HG03575 (cell line): ENCODE measurements around the gene ZFP3.
"Not testable (repeated sequence)": the region's sequence is repeated elsewhere in the genome, so short reads cannot be mapped to it uniquely, and the experiment has no call there.

Experiments used
- ATAC-seq: cut with Tn5 transposase; IDR thresholded peaks from one replicate; pipeline ENCODE4 v1.9.1; 2021; ENCODE audit not compliant: unreplicated experiment, insufficient number of reproducible peaks, low FRiP score; ENCODE audit errors: extremely low read depth

The ZFP3 gene

DNA sequence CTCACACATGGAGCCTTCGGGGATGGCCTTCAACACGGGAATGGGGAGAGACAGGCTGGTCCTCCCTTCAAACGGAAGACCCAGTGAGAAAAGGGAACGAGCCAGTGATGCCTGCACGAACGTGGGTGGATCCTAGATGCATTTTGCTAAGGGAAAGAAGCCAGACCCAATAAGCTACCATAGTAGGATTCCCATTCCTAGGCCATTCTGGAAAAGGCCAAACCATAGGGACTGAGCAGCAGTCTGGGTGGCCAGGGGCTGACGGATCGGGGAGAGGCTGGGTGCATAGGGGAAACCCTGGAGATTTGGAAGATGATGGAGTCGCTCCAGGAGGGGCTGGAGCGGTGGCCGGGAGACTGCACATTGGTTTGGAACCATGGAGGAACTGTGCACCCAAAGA lies 56.3 kb downstream of the ZFP3 start:
- not testable (repeated sequence) for ATAC-seq

DNA sequence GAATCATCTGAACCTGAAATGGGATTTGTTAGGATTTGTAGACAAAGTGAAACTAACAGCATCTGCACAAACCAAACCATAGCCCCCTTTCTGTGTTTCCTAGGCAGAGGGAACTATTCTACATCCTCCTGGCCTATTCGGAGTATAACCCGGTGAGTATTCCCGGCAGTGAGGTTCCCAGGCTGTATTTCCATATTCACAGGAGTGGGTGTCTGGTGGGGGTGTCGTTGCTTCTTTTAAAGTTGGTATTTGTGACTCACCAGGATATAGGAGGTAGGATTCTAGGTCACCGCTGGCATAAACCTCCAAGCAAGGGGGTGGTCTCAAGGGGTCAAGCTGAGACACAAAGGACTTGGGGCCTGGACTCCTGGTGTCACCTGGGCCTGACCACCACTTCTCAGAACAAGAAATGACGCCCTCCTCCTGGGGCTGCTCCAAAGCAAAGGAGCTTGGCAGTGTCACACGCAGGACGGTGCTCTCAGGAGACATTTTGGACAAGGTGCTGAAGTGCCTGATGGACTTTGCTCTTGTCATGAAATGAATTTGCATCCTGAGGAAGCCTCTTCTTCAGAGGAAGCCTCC lies 57.0 kb downstream of the ZFP3 start:
- ATAC-seq: not testable (repeated sequence)

DNA sequence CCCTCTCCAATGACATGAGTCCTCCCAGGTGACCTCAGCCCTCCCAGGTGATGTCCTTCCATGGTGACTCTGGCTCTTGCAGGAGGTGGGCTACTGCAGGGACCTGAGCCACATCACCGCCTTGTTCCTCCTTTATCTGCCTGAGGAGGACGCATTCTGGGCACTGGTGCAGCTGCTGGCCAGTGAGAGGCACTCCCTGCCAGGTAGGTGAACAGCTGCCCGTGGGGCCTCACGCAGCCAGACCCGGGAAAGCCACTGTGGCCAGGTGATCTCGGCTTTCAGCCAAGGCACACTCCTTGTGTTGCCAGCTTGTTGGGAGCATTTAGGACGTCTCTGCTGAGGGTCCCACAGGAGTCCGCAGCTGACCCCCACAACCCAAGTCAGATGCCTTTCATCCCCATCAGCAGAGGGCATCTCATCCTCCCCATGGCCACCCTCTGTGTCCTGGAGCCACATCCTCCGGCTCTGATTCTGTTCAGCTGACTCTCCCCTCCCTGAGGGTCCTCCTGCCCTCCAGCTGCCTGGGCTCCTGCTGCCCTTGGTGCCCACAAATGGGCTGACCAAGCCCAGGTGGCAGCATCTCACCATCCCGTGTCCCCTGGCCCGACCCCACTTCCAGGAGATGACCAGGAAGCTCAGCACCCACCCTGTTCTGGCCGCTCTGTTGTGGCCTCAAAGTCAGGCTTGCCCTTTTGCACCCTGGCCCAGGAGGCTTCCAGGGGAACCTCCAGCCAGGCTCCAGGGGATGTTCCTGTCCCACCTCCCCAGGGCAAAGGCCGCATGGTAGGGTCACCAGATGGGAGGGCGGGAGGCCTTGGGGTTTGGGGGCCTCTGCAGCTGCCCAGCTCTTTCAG lies 57.7 kb downstream of the ZFP3 start:
- no peak for ATAC-seq

DNA sequence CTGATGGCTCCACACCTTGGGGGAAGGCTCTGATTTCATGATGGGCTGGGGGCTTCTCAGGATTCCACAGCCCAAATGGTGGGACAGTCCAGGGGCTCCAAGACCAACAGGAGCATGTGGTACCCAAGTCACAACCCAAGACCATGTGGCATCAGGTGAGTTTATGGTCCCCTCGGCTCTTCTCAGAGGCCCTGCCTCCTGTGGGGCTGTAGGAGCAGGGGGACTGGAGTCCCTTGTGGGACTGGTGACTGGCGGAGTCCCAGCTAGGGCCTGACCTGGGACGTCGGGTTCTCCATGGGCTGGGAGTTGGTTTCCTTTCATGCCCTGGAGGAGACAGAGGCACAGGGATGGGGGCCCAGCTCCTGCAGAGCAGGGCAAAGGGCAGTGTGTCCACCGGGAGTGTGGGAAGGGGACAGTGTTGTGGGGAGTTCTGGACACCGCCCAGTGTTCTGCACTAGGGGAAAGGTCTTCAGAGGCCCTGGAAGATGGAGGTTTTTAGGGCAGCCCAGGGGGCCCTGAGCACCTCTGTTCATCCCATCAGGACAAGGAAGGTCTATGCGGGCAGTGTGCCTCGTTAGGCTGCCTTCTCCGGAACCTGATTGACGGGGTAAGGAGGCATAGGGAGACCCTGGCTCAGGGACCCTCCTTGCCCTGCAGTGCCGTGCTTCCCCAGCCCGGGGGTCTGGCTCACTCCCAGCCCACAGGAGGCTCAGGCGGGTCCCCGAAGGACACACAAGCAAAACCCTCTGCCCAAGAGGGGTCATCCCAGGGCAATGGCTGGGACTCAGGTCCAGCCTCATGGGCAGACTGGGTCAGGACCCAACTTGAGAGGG lies 58.5 kb downstream of the ZFP3 start:
- ATAC-seq: not testable (repeated sequence)

DNA sequence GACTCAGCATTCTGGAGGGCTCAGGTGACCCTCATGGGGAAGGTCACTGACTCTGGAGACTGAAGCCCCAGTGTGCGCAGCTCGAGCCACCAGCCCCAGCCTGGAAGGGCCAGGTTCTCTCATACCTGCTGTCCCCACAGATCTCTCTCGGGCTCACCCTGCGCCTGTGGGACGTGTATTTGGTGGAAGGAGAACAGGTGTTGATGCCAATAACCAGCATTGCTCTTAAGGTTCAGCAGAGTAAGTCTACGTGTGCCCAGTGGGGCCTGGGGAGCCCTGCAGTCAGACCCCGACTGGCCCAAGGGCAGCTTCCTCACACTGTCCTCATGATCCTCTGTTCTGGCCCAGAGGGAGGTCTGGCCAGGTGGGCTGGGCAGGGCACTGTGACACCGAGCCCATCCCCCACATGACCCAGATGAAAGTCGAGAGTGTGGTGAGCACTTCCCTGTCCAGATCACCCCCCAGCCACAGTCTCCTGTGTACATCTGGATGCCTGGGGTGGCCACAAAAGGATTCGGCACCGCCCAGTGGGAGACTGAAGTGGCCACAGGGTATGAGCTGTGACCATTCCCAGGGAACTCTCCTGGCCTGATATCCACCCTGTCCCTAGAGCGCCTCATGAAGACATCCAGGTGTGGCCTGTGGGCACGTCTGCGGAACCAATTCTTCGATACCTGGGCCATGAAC lies 59.4 kb downstream of the ZFP3 start:
- not testable (repeated sequence) for ATAC-seq

DNA sequence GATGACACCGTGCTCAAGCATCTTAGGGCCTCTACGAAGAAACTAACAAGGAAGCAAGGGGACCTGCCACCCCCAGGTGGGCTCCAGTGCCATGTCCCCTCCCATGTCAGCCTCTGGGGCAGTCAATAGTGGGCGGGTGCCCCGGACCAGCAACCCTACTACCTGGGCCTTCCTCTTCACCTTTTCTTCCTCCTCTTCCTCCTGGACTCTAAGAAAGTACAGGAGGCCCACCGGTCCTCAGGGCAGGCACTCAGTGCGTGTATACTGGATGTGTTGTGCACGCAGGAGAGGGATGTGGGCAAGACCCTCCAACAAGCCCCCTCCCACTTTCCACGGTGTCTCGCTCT lies 59.9 kb downstream of the ZFP3 start:
- ATAC-seq: not testable (repeated sequence)

DNA sequence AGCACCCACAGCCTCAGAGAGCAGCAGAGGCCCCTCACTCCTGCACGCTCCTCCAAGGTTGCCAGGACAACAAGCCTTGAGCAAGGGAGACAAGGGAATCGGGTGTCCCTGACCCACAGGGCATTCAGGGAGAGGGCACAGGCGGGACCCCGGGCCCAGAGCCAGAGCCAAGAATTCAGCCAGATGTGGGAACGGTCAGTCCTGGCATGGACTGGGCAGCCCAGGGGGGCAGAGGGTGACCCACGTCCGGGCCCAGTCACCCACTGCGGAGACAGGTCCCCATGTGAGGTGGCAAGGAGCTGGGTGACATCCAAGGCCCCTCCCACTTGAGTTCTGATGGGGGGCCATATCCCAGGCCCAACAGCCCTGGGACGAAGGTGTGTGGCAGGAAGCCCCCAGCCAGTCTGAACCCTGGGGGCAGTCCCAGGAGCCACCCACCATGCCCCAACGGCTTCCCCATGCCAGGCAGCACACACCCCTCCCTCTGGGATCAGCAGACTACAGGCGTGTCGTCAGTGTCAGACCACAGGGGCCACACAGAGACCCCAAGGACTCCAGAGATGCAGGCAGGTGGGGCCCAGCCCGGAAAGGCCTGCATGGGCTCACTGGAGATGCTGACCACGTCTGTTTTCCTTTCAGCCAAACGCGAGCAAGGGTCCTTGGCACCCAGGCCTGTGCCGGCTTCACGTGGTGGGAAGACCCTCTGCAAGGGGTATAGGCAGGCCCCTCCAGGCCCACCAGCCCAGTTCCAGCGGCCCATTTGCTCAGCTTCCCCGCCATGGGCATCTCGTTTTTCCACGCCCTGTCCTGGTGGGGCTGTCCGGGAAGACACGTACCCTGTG lies 60.6 kb downstream of the ZFP3 start:
- no peak for ATAC-seq

DNA sequence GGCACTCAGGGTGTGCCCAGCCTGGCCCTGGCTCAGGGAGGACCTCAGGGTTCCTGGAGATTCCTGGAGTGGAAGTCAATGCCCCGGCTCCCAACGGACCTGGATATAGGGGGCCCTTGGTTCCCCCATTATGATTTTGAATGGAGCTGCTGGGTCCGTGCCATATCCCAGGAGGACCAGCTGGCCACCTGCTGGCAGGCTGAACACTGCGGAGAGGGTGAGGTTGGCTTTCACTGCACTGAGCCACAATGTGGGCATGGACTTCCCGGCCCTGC lies 61.1 kb downstream of the ZFP3 start:
- ATAC-seq: no peak

DNA sequence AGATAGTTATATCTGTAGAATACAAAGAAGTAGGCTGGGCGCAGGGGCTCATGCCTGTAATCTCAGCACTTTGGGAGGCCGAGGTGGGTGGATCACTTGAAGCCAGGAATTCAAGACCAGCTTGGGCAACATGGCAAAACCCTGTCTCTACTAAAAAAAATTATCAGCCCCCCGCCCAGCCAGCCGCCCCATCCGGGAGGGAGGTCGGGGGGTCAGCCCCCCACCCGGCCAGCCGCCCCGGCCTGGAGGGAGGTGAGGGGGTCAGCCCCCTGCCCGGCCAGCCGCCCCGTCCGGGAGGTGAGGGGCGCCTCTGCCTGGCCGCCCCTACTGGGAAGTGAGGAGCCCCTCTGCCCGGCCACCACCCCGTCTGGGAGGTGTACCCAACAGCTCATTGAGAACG lies 64.6 kb downstream of the ZFP3 start:
- ATAC-seq: not testable (repeated sequence)
